HEK293T (cell line): ENCODE data around the gene SERPINA3.

Experiments
- CTCF ChIA-PET: fragments of 350-600 bp; formaldehyde crosslinking; extraction: SDS; loops from one replicate; lab custom pipeline; 2021; ENCODE audit warnings: antibody characterized with exemption, inconsistent platforms; lab: Yijun Ruan, JAX
- POLR2A ChIA-PET: fragments of 350-600 bp; formaldehyde crosslinking; extraction: SDS; loops from one replicate; lab custom pipeline; 2020; ENCODE audit warnings: antibody characterized with exemption, inconsistent platforms; lab: Yijun Ruan, JAX
- DNase-seq: peaks from one replicate; pipeline ENCODE4 v3.0.0; 2012; ENCODE audit warnings: mixed read lengths; ENCODE audit errors: extremely low spot score
- ARNT ChIP-seq: fragments of 450-650 bp; IDR thresholded peaks from 2 replicates; pipeline ENCODE4 v1.6.1; 2017; ENCODE audit warnings: mild to moderate bottlenecking
- BHLHE40 ChIP-seq: fragments of 450-650 bp; IDR thresholded peaks from 2 replicates; pipeline ENCODE4 v1.6.1; 2016; ENCODE audit warnings: mild to moderate bottlenecking, moderate library complexity, borderline replicate concordance
- CTBP1 ChIP-seq: fragments of 450-650 bp; IDR thresholded peaks from 2 replicates; pipeline ENCODE4 v1.6.1; 2016; ENCODE audit warnings: borderline replicate concordance
- ELF4 ChIP-seq: fragments of 450-650 bp; IDR thresholded peaks from 2 replicates; pipeline ENCODE4 v1.6.1; 2017; ENCODE audit warnings: antibody characterized with exemption
- FOXA1 ChIP-seq: fragments of 450-650 bp; IDR thresholded peaks from 2 replicates; pipeline ENCODE4 v1.6.1; 2016; ENCODE audit warnings: mild to moderate bottlenecking
- FOXK2 ChIP-seq: fragments of 450-650 bp; IDR thresholded peaks from 2 replicates; pipeline ENCODE4 v1.6.1; 2016; ENCODE audit warnings: mild to moderate bottlenecking
- FOXM1 ChIP-seq: fragments of 450-650 bp; IDR thresholded peaks from 2 replicates; pipeline ENCODE4 v1.6.1; 2017; ENCODE audit warnings: mild to moderate bottlenecking, borderline replicate concordance
- HDGF ChIP-seq: fragments of 450-650 bp; IDR thresholded peaks from 2 replicates; pipeline ENCODE4 v1.6.1; 2017; ENCODE audit warnings: antibody characterized with exemption, borderline replicate concordance
- L3MBTL2 ChIP-seq: fragments of 450-650 bp; conservative IDR thresholded peaks from 2 replicates; pipeline ENCODE4 v1.6.1; 2016; ENCODE audit warnings: mild to moderate bottlenecking
- LEF1 ChIP-seq: fragments of 450-650 bp; IDR thresholded peaks from 2 replicates; pipeline ENCODE4 v1.6.1; 2017; ENCODE audit warnings: mild to moderate bottlenecking, borderline replicate concordance
- NFRKB ChIP-seq: fragments of 450-650 bp; IDR thresholded peaks from 2 replicates; pipeline ENCODE4 v1.6.1; 2016; ENCODE audit warnings: mild to moderate bottlenecking, moderate library complexity
- SP1 ChIP-seq: fragments of 450-650 bp; IDR thresholded peaks from 2 replicates; pipeline ENCODE4 v1.6.1; 2017
- SUZ12 ChIP-seq: fragments of 450-650 bp; IDR thresholded peaks from 2 replicates; pipeline ENCODE4 v1.6.1; 2016; ENCODE audit warnings: mild to moderate bottlenecking
- TARDBP ChIP-seq: fragments of 450-650 bp; IDR thresholded peaks from 2 replicates; pipeline ENCODE4 v1.6.1; 2016
- ZNF384 ChIP-seq: fragments of 450-650 bp; IDR thresholded peaks from 2 replicates; pipeline ENCODE4 v1.6.1; 2016
- TF ChIP-seq, protein P1 (sequence below): fragments of 450-650 bp; IDR thresholded peaks from 2 replicates; pipeline ENCODE4 v1.6.1; 2016

SERPINA3 gene

DNA sequence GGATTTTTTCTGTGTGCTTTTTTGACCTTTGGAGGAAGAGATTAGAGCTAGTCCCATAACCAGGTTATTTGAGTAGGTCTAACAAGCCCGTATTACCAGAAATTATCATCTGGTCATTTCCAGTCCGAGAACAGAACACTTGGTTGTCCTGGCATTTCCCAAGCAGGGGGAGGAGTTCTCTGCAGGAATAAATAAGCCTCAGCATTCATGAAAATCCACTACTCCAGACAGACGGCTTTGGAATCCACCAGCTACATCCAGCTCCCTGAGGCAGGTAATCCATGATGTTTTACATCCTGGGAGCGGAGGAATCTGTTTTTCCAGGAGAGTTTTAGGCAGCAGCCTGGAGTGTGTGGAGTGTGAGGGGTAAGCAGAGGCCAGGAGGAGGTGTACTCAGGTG lies at the start of gene SERPINA3:
Gene SERPINA3, plus strand, starts transcription at position 218 of the 400 bp plus-strand sequence. CDS start 2,051 bp downstream, outside the sequence.
- no peak for TF ChIP-seq FOXM1
- no peak for TF ChIP-seq ZNF384
- TF ChIP-seq FOXA1: no peak
- no peak for TF ChIP-seq FOXK2
- TF ChIP-seq SUZ12: no peak
- TF ChIP-seq CTBP1: no peak
- TF ChIP-seq, protein P1, sequence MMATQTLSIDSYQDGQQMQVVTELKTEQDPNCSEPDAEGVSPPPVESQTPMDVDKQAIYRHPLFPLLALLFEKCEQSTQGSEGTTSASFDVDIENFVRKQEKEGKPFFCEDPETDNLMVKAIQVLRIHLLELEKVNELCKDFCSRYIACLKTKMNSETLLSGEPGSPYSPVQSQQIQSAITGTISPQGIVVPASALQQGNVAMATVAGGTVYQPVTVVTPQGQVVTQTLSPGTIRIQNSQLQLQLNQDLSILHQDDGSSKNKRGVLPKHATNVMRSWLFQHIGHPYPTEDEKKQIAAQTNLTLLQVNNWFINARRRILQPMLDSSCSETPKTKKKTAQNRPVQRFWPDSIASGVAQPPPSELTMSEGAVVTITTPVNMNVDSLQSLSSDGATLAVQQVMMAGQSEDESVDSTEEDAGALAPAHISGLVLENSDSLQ: no peak
- TF ChIP-seq ELF4: no peak
- no peak for TF ChIP-seq TARDBP
- no peak for TF ChIP-seq L3MBTL2
- no peak for TF ChIP-seq ARNT
- TF ChIP-seq BHLHE40: no peak
- TF ChIP-seq SP1: no peak
- ChIA-PET CTCF (interaction anchor here (0.7 kb wide), 1 partner anchor 165 kb away, joined by 4 read pairs; no protein-coding TSS in a partner anchor), POLR2A (no interaction called here)
- no peak for DNase-seq

DNA sequence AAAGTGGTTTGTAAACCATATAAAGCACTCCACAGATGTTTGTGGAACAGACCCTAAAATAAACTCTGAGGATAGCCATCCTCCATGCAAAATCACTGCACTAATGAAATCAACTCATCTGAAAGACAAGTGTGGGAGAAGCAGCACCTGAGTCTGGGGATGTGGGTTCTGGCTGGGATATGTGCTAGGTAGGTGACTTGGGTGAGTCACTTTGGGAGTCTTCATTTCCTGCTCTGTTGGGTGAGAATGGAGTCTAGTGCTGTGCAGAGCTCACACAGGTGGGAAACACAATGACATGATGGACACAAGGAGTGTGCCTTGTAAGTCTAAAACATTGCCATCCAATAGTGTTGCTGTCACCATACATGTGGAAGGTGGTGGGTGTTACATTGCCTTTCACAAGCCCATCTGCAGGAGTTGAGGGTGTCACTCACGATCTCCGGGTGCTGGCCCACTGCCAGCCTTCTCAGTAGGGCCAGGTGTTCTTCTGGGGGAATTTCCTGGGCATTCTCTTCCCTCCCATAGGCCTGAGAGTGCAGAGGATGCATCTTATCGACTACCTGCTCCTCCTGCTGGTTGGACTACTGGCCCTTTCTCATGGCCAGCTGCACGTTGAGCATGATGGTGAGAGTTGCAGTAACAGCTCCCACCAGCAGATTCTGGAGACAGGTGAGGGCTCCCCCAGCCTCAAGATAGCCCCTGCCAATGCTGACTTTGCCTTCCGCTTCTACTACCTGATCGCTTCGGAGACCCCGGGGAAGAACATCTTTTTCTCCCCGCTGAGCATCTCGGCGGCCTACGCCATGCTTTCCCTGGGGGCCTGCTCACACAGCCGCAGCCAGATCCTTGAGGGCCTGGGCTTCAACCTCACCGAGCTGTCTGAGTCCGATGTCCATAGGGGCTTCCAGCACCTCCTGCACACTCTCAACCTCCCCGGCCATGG lies 49.0 kb upstream of the SERPINA3 start:
- TF ChIP-seq FOXM1 (no peak), CTBP1 (no peak), TARDBP (no peak), BHLHE40 (no peak), LEF1 (no peak), FOXA1 (no peak), SP1 (no peak), L3MBTL2 (no peak), HDGF (no peak), ZNF384 (no peak), FOXK2 (no peak), SUZ12 (no peak), ARNT (no peak), ELF4 (no peak), NFRKB (no peak)
- TF ChIP-seq, protein P1: no peak
- DNase-seq: no peak
- CTCF ChIA-PET: interaction anchor here (1.3 kb wide), 1 partner anchor 14 kb away, joined by 4 read pairs; no protein-coding TSS in a partner anchor
- POLR2A ChIA-PET: no interaction called here

DNA sequence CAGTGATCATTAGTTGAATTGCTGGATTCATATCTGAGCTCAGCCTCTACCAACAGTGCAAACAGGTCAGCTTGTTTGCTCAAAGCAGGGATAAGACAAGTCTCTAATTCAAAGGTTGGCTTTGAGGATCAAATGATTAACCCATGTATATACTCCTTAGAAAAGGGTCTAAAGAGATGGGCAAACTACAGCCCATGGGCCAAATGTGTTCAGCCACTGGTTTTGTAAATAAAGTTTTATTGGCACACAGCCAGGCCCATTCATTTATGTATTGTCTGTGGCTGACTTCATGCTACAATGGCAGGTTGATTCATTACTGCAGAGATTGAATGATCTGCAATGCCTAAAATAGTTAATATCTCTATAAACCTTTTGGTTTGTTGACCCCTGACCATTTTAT lies 47.8 kb upstream of the SERPINA3 start:
- TF ChIP-seq SUZ12 (no peak), L3MBTL2 (no peak), NFRKB (no peak)
- TF ChIP-seq, protein P1: no peak
- ChIA-PET POLR2A (no interaction called here), CTCF (interaction anchor here (1.8 kb wide), 1 partner anchor 15 kb away, joined by 8 read pairs; no protein-coding TSS in a partner anchor)
- DNase-seq: no peak

DNA sequence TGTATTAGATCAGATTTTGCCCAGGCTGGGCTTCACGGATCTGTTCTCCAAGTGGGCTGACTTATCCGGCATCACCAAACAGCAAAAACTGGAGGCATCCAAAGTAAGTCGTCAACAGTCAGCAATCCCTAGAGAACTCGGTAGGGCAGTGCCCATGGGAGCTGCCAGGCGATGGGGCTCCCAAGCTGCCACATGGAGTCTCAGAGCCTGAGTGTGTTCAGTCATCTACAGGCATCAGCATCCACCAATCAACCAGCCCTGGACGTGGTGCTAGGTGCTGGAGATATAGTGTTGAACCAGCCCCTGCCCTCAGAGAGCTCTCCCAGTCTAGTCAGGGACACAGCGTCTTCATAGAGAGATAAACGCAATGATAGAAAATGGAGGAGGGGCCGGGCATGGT lies 44.0 kb upstream of the SERPINA3 start:
- no peak for DNase-seq
- ChIA-PET POLR2A (no interaction called here), CTCF (interaction anchor here (0.8 kb wide), 1 partner anchor 19 kb away, joined by 3 read pairs; no protein-coding TSS in a partner anchor)
- TF ChIP-seq ARNT: no peak
- TF ChIP-seq BHLHE40: no peak
- no peak for TF ChIP-seq LEF1
- TF ChIP-seq SP1: no peak
- TF ChIP-seq SUZ12: no peak
- no peak for TF ChIP-seq ZNF384
- no peak for TF ChIP-seq TARDBP
- TF ChIP-seq FOXK2: no peak
- TF ChIP-seq NFRKB: no peak
- TF ChIP-seq FOXA1: no peak
- TF ChIP-seq, protein P1: no peak
- no peak for TF ChIP-seq CTBP1
- TF ChIP-seq FOXM1: no peak
- no peak for TF ChIP-seq ELF4
- no peak for TF ChIP-seq HDGF
- TF ChIP-seq L3MBTL2: no peak

DNA sequence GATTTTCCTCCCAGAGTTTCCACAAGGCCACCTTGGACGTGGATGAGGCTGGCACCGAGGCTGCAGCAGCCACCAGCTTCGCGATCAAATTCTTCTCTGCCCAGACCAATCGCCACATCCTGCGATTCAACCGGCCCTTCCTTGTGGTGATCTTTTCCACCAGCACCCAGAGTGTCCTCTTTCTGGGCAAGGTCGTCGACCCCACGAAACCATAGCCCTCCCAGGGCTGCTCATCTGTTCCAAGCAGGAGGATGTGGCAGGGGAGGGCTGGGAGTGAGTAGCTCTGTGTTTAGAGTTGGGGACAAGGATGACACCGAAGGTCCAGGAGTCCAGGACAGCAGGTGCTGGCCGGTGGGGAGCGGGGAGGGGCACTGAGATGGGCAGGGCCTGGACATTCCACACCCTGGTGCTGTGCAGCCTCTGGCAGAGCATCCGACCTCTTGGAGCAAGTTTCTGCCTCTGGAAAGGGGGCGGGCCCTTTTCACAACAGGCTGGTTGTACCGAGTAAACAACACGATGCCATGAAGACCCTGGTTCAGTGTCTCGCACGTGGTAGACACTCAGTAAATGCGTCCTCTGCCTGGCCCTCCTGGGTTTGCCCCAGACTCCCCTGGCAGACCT lies 42.7 kb upstream of the SERPINA3 start:
- POLR2A ChIA-PET: no interaction called here
- DNase-seq: no peak
- CTCF ChIA-PET: no interaction called here
- no peak for TF ChIP-seq CTBP1
